GM18519 (cell line): ENCODE measurements around the gene CHRNA4.

Experiments
- ATAC-seq: cut with Tn5 transposase; IDR thresholded peaks from one replicate; pipeline ENCODE4 v1.9.1; 2021; ENCODE audit warnings: mild to moderate bottlenecking, moderate library complexity; ENCODE audit not compliant: unreplicated experiment, low FRiP score

CHRNA4 gene

GRCh38 chr20:63325554-63326313 lies 35.4 kb downstream of the CHRNA4 start:
- no peak for ATAC-seq

- no peak for ATAC-seq
Measured at GRCh38 chr20:63325021-63325471, 36.1 kb downstream of the CHRNA4 start.

- ATAC-seq = no peak
Measured at GRCh38 chr20:63323357-63323981, 37.7 kb downstream of the CHRNA4 start.

GRCh38 chr20:63322933-63323273 lies 38.2 kb downstream of the CHRNA4 start:
- no peak for ATAC-seq

GRCh38 chr20:63322146-63322932 lies 38.8 kb downstream of the CHRNA4 start:
- ATAC-seq = no peak

- no peak for ATAC-seq
Measured at GRCh38 chr20:63321148-63321831, 39.9 kb downstream of the CHRNA4 start.

- no peak for ATAC-seq
Measured at GRCh38 chr20:63320616-63321147, 40.5 kb downstream of the CHRNA4 start.

- ATAC-seq = no peak
Measured at GRCh38 chr20:63320041-63320511, 41.1 kb downstream of the CHRNA4 start.

- no peak for ATAC-seq
Measured at GRCh38 chr20:63319164-63320040, 41.7 kb downstream of the CHRNA4 start.

- no peak for ATAC-seq
Measured at GRCh38 chr20:63318391-63319163, 42.6 kb downstream of the CHRNA4 start.

GRCh38 chr20:63317601-63318291 lies 43.4 kb downstream of the CHRNA4 start:
- ATAC-seq = no peak

- ATAC-seq = no peak
Measured at GRCh38 chr20:63317061-63317460, 44.1 kb downstream of the CHRNA4 start.

GRCh38 chr20:63316502-63316921 lies 44.6 kb downstream of the CHRNA4 start:
- no peak for ATAC-seq

- no peak for ATAC-seq
Measured at GRCh38 chr20:63315731-63316491, 45.2 kb downstream of the CHRNA4 start.

GRCh38 chr20:63315240-63315689 lies 45.9 kb downstream of the CHRNA4 start:
- no peak for ATAC-seq

- no peak for ATAC-seq
Measured at GRCh38 chr20:63314566-63315239, 46.4 kb downstream of the CHRNA4 start.

- no peak for ATAC-seq
Measured at GRCh38 chr20:63314015-63314471, 47.1 kb downstream of the CHRNA4 start.
